Cardiac muscle cell (in vitro differentiated cells and primary cell): Measurements from ENCODE around the gene TMC5. TPM values are rescaled to one million over a fixed set of nuclear protein-coding genes. Genes with fewer than 3 reads are reported as not detected.

Source experiments
- DNase-seq, 2 donors: peaks; one replicate each; pipeline versions ENCODE4 v3.0.0 to v3.0.0-alpha.2; 2010 to 2017; ENCODE audit warnings: low read depth in 1 of 2, low spot score in 1 of 2
- H3K27ac ChIP-seq: fragments of 200-600 bp; sonication (generic); 2 replicates; pipeline ENCODE4 v1.5.1; 2016
- H3K27me3 ChIP-seq: fragments of 200-600 bp; sonication (generic); 2 replicates; pipeline ENCODE4 v1.6.0; 2016; ENCODE audit warnings: control low read depth
- H3K36me3 ChIP-seq: fragments of 200-600 bp; sonication (generic); 2 replicates; pipeline ENCODE4 v1.5.1; 2016; ENCODE audit warnings: control low read depth
- H3K4me1 ChIP-seq: fragments of 200-600 bp; sonication (generic); 2 replicates; pipeline ENCODE4 v1.8.1; 2017; ENCODE audit warnings: low read depth, mild to moderate bottlenecking, mixed run types
- H3K4me3 ChIP-seq: fragments of 200-600 bp; sonication (generic); 2 replicates; pipeline ENCODE4 v1.5.1; 2016; ENCODE audit warnings: mild to moderate bottlenecking
- H3K9me3 ChIP-seq: fragments of 200-600 bp; sonication (generic); 2 replicates; pipeline ENCODE4 v1.5.1; 2017; ENCODE audit warnings: low read depth, mild to moderate bottlenecking, control low read depth
- CTCF ChIP-seq: IDR thresholded peaks from 2 replicates; pipeline ENCODE4 v1.5.1; 2012; ENCODE audit warnings: low read depth, mild to moderate bottlenecking, low read length
- polyA plus RNA-seq: library from polyadenylated mRNA; unstranded; fragments of >200 nt; fragmentation: Nextera tagmentation; extraction: Ambion mirVana; gene quantifications from 2 replicates; pipeline ENCODE4 v1.2.1, GENCODE V29; 2016
- total RNA-seq: library from RNA; depleted of rRNA; stranded (reverse); fragments of >200 nt; gene quantifications from 2 replicates; pipeline ENCODE4 v1.2.3, GENCODE V29; 2016

Gene TMC5
- total and polyA plus RNA-seq, 2 experiments from 2014 or later = 0.21 TPM; not detected in 1

GRCh38 chr16:19513377-19514053 is 95.8 kb downstream of the TMC5 start:
- TF ChIP-seq CTCF = no peak

GRCh38 chr16:19515757-19516156 is 98.1 kb downstream of the TMC5 start:
- no peaks in the 10 kb centered on the region for H3K27me3 ChIP-seq
- DNase-seq = no peak
- H3K4me3 ChIP-seq = no peak overlapping the region
- TF ChIP-seq CTCF = no peak
- peaks cover 42% of the 10 kb centered on the region for H3K36me3 ChIP-seq
- peaks cover 3% of the 10 kb centered on the region for H3K4me1 ChIP-seq
- no peaks in the 10 kb centered on the region for H3K9me3 ChIP-seq
- no peak overlapping the region for H3K27ac ChIP-seq

More at GRCh38 chr16:19513377-19514053, 95.8 kb downstream of the TMC5 start:
- Histone ChIP-seq H3K27ac (no peak overlapping the region), H3K9me3 (no peaks in the 10 kb centered on the region), H3K4me3 (no peak overlapping the region), H3K27me3 (no peaks in the 10 kb centered on the region), H3K36me3 (peaks cover 59% of the 10 kb centered on the region), H3K4me1 (no peaks in the 10 kb centered on the region)
- peak in 1 of 2 donors; percentile 56 for DNase-seq

GRCh38 chr16:19517424-19518089 is 99.9 kb downstream of the TMC5 start:
- H3K36me3 ChIP-seq = peaks cover 33% of the 10 kb centered on the region
- H3K9me3 ChIP-seq = no peaks in the 10 kb centered on the region
- no peaks in the 10 kb centered on the region for H3K27me3 ChIP-seq
- no peak for TF ChIP-seq CTCF
- no peak for DNase-seq
- H3K27ac ChIP-seq = no peak overlapping the region
- no peak overlapping the region for H3K4me3 ChIP-seq
- H3K4me1 ChIP-seq = peaks cover 9% of the 10 kb centered on the region

GRCh38 chr16:19518388-19518787 is 100.7 kb downstream of the TMC5 start:
- H3K36me3 ChIP-seq = peaks cover 33% of the 10 kb centered on the region
- H3K9me3 ChIP-seq = no peaks in the 10 kb centered on the region
- no peak overlapping the region for H3K4me3 ChIP-seq
- H3K27ac ChIP-seq = no peak overlapping the region
- TF ChIP-seq CTCF = no peak
- DNase-seq = no peak
- peaks cover 11% of the 10 kb centered on the region for H3K4me1 ChIP-seq
- no peaks in the 10 kb centered on the region for H3K27me3 ChIP-seq

GRCh38 chr16:19520861-19521331 is 103.2 kb downstream of the TMC5 start:
- peak overlapping the region; percentile 71 for H3K27ac ChIP-seq
- peak overlapping the region; percentile 59 for H3K4me3 ChIP-seq
- no peak for TF ChIP-seq CTCF
- no peaks in the 10 kb centered on the region for H3K27me3 ChIP-seq
- no peaks in the 10 kb centered on the region for H3K9me3 ChIP-seq
- peaks cover 14% of the 10 kb centered on the region for H3K36me3 ChIP-seq
- peaks cover 11% of the 10 kb centered on the region for H3K4me1 ChIP-seq
- peak in 1 of 2 donors; percentile 36 for DNase-seq
